Measurements from ENCODE around the gene PA2G4.
"Not testable (repeated sequence)": the region's sequence is repeated elsewhere in the genome, so short reads cannot be mapped to it uniquely, and the experiment has no call there.

Gene PA2G4

GRCh38 chr12:56154246-56154771 is 50.0 kb downstream of the PA2G4 start:
- no peak for DNase-seq (ENCODE audit: low read depth)

GRCh38 chr12:56154818-56155217 is 50.5 kb downstream of the PA2G4 start:
- no peak for DNase-seq (ENCODE audit: low read depth)

DNA sequence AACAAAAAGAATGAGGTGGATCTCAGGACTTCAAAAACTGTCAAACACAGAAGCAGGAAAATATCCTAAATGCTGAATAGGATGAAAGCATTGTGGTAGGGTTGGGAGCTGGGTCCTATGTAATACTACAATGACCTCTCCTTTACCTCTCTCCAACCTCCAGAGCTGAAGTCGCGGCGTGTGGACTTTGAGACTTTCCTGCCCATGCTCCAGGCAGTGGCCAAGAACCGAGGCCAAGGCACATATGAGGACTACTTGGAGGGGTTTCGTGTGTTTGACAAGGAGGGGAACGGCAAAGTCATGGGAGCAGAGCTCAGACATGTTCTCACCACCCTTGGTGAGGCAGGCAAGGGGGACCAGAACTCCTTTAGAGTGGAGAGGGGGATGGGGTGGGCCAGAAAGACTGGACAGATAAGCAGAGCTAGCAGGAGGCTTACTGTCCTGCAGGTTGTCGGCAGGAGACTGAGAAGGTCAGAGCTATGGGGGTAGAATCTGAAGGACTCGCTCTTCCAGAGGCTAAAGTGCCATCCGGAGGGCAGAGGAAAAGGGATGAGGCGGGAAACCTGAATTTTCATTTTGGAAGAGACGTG is 51.0 kb downstream of the PA2G4 start:
- no peak for DNase-seq (ENCODE audit: low read depth)

DNA sequence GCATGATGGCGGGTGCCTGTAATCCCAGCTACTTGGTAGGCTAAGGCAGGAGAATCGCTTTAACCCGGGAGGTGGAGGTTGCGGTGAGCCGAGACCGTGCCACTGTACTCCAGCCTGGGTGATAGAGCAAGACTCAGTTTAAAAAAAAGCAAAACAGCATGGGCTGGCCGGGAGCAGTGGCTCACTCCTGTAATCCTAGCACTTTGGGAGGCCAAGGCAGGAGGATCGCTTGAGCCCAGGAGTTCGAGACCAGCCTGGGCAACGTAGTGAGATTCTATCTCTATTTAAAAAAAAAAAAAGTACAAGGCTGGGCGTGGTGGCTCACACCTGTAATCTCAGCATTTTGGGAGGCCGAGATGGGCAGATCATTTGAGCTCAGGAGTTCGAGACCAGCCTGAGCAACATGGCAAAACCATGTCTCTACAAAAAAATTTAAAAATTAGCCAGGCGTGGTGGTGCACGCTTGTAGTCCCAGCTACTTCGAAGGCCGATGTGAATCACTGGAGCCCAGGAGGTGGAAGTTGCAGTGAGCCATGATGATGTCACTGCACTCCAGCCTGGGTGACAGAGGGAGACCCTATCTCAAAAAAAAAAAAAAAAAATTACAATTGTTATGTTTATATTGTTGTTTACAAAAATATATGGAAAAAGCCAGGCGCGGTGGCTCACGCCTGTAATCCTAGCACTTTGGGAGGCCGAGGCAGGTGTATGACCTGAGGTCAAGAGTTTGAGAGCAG is 52.3 kb downstream of the PA2G4 start:
- not testable (repeated sequence) for DNase-seq (ENCODE audit: low read depth)

DNA sequence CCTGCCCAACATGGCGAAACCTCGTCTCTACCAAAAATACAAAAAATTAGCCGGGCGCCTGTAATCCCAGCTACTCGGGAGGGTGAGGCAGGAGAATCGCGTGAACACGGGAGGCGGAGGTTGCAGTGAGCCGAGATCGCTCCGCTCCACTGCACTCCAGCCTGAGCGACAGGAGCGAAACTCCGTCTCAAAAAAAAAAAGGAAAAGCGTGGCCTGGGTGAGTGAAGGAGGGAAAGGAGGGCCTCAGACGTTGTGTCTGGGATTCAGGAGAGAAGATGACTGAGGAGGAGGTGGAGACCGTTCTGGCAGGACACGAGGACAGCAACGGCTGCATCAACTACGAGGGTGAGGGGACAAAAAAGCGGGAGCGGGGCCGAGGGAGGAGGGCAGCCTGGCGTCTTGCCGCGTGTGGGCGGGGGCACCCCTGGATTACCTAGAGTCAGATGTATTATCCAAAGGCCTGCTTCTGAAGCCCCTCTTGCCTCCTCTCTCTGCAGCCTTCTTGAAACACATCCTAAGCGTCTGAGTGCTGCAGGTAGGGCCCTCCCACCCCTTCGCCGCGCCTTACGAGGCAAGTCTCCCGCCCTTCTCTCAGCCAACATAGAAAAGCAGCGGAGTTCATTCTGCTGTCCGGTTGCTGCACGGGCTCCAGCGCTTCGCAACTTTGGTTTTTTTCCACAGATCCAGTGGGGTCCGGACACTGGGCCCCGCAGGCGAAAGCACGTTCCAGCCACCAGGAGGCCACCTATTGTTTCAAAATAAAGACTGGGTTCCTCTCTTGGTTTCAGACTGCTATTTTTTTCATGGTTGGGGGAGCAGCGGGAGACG is 53.1 kb downstream of the PA2G4 start:
- peak; percentile 71 for DNase-seq (ENCODE audit: low read depth)

- peak; percentile 95 for DNase-seq (ENCODE audit: low read depth)
Measured at GRCh38 chr12:56158029-56158925, 53.9 kb downstream of the PA2G4 start, which contains the start of gene MYL6. MYL6 (plus strand) TSS chr12:56158359; CDS start chr12:56158402, 43 bp downstream.

DNA sequence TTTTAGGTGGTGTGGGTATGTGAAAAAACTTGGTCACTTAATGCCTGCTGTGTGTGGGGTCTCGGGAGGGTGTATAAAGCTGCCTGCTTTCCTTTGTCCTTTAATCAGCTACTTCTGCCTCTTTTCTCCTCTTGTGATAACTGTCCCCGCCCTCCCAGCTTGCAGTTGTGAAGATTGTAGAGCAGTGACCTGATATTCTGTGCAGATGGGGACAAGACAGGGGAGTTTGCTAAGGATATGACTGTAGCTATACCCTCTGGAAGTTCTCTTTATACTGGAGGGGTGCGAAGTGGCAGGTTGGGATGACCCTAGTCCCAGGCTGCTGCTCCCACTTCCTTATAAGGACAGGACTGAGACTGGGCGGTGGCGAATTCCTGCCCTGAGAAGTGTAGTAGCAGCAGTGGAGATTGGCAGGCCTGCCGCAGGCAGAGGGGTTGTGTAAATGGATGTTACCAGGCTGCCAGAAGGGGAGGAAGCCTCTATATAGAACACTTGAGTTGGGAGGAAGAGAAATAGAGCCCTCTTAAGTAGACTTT is 54.6 kb downstream of the PA2G4 start:
- peak; percentile 45 for DNase-seq (ENCODE audit: low read depth)

DNA sequence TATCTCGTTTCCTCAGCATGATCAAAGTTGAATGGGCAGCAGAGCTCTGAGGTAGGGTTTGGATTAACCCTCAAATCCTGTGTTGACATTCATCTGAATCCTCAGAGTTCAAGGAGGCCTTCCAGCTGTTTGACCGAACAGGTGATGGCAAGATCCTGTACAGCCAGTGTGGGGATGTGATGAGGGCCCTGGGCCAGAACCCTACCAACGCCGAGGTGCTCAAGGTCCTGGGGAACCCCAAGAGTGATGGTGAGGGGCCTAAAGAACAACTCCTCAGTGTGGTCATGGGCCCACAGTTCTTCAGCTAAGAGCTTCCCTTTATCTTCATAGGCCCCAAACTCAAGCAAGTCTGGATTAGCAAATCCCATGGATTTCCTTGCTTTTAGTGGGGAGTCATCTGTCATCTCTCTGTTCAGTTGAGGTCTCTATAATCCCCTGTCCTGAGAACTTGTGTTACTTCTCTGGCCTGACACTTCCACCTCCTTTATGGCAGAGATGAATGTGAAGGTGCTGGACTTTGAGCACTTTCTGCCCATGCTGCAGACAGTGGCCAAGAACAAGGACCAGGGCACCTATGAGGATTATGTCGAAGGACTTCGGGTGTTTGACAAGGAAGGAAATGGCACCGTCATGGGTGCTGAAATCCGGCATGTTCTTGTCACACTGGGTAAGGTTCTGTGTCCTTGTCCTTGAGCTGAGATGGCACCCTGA is 55.3 kb downstream of the PA2G4 start:
- DNase-seq (ENCODE audit: low read depth): no peak

- no peak for DNase-seq (ENCODE audit: low read depth)
Measured at GRCh38 chr12:56160193-56160763, 55.9 kb downstream of the PA2G4 start.

- DNase-seq (ENCODE audit: low read depth): no peak
Measured at GRCh38 chr12:56160894-56161689, 56.7 kb downstream of the PA2G4 start.

DNA sequence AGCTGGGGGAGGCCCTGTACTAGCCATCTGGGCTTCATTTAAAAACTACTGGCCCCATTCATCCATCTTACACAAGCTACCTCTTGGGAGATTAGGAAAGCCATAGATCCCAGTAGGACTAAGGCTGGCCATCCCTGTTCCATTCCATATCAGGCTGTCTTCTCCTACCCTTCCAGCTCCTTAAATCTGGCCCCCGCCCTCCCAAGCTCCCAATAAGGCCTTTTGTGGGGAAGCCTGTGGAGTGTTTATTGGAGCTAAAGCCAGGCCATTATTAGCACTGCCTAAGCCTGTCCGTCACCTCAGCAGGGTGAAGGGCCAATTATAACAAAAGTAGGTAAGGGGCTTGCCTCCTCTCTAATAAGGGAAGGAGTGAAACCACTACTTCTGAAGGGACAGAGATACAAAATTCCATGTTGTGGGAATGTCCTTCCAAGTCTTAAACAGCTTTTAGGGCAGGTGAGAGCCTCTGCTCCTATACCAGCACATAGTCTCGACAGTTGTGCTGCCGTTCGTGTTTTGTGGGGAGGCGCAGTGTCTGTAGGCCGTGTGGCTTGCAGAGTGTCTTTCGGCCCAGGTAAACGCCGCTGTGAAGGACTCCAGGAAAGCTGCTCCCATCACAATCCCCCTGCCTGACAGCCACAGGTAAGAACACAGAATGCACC is 57.5 kb downstream of the PA2G4 start:
- no peak for DNase-seq (ENCODE audit: low read depth)

GRCh38 chr12:56162468-56163290 is 58.3 kb downstream of the PA2G4 start:
- no peak for DNase-seq (ENCODE audit: low read depth)
